Measurements from ENCODE around the gene PDGFB. TPM values are rescaled to one million over a fixed set of nuclear protein-coding genes. Genes with fewer than 3 reads are reported as not detected.

Gene PDGFB
- total and polyA plus RNA-seq, 2 experiments from 2014 or later = 2.2 to 8.0 TPM

DNA sequence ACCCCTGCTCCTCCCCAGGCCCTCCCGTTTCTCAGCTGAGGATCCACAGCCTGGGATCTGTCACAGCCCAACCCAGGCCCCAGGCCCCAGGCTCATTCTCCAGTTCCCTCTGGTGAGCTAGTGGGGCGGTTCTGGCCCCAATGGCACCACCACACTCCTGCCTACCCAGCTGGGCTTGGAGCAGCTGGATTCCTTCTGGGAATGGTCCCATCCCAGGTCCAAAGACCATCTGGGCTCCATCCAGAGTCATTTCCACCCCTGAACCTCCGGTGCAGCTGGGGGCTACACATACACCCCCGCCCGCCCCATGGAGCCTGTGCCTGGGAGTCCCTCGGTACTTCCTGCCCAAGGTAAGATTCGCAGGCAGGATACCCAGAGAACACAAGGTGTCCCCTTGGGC is 35.5 kb upstream of the PDGFB start:
- H3K36me3 ChIP-seq (ENCODE audit: insufficient read depth) = peaks cover 3% of the 10 kb centered on the region; the same call in 1 of the 2 replicates
- no peak overlapping the region for H3K27ac Mint-ChIP-seq
- H4K20me1 ChIP-seq (replicated peaks; ENCODE audit: insufficient read depth) = no peaks in the 10 kb centered on the region
- no peak overlapping the region for H3K4me3 Mint-ChIP-seq
- H3F3A ChIP-seq (replicated peaks; ENCODE audit: low read depth) = no peaks in the 10 kb centered on the region
- peaks cover 17% of the 10 kb centered on the region for H3K9me3 Mint-ChIP-seq
- ATAC-seq (no peak), DNase-seq (ENCODE audit: low spot score) (no peak)
- H2AFZ ChIP-seq = no peak overlapping the region
- H3K4me3 ChIP-seq = no peak overlapping the region
- H3K27me3 Mint-ChIP-seq (ENCODE audit: insufficient read depth, low read depth, poor library complexity) = peaks cover 11% of the 10 kb centered on the region
- peaks cover 24% of the 10 kb centered on the region; the same call in 1 of the 2 replicates for H3K4me1 ChIP-seq (ENCODE audit: insufficient read depth)
- H3K79me2 ChIP-seq (replicated peaks; ENCODE audit: insufficient read depth) = no peaks in the 10 kb centered on the region
- no peak overlapping the region for H3K27ac ChIP-seq (ENCODE audit: low read depth)
- H3K36me3 Mint-ChIP-seq (ENCODE audit: low read depth) = peaks cover 6% of the 10 kb centered on the region; the same call in 1 of the 3 replicates
- H3K4me2 ChIP-seq = 0 out of 2 replicates have a peak overlapping the region, but pooled peaks have one; percentile 29
- no peaks in the 10 kb centered on the region for H3K27me3 ChIP-seq (ENCODE audit: insufficient read depth)
- TF ChIP-seq JUNB (IDR thresholded peaks at IDR 0.05; ENCODE audit: unreplicated experiment) = no peak
- TF ChIP-seq POLR2AphosphoS5 (IDR thresholded peaks at IDR 0.05; ENCODE audit: low read depth) = no peak
- TF ChIP-seq EZH2 (IDR thresholded peaks at IDR 0.05; ENCODE audit: low read depth, unreplicated experiment) = no peak
- peaks cover 26% of the 10 kb centered on the region for H3K4me1 Mint-ChIP-seq
- no peaks in the 10 kb centered on the region for H3K9me2 ChIP-seq (ENCODE audit: insufficient read depth)

DNA sequence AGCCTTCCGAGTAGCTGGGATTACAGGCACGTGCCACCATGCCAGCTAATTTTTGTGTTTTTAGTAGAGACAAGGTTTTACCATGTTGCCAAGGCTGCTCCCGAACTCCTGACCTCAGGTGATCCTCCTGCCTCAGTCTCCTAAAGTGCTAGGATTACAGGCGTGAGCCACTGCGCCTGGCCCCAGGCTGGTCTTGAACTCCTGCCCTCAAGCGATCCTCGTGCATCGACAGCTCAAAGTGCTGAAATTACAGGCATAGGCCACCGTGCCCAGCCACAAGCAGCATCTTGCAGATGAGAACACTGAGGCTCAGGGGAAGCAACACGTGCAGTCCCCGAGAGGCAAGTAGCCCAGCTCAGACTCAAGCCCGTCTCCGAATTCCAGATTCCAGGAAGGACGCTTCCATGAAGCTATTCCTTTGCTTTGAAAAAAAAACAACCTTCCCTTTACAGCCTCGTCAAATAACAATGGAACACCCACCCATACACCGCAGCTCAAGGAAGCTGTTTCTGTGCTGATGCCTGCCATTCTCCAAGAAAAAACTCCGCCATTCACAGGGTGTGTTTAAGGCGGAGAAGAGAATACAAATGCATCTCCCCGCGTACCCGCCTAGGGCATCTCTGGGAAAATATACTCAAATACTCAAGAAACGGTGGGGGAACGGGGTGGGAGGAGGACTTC is 34.5 kb upstream of the PDGFB start:
- H3K4me1 Mint-ChIP-seq = peaks cover 26% of the 10 kb centered on the region
- H3K79me2 ChIP-seq (replicated peaks; ENCODE audit: insufficient read depth) = no peaks in the 10 kb centered on the region
- peaks cover 3% of the 10 kb centered on the region; the same call in 1 of the 2 replicates for H3K36me3 ChIP-seq (ENCODE audit: insufficient read depth)
- peaks cover 6% of the 10 kb centered on the region; the same call in 1 of the 3 replicates for H3K36me3 Mint-ChIP-seq (ENCODE audit: low read depth)
- H3K4me3 ChIP-seq = no peak overlapping the region
- H3K27me3 Mint-ChIP-seq (ENCODE audit: insufficient read depth, low read depth, poor library complexity) = peaks cover 11% of the 10 kb centered on the region
- ATAC-seq (peak; percentile 37), DNase-seq (ENCODE audit: low spot score) (peak; percentile 45)
- H3K27me3 ChIP-seq (ENCODE audit: insufficient read depth) = no peaks in the 10 kb centered on the region
- H2AFZ ChIP-seq = peak overlapping the region; percentile 20; the same call in 1 of the 2 replicates
- no peak for TF ChIP-seq NANOG (IDR thresholded peaks at IDR 0.05; ENCODE audit: borderline replicate concordance)
- no peak for TF ChIP-seq ZNF462 (CRISPR knock-in tag; IDR thresholded peaks at IDR 0.05)
- TF ChIP-seq EZH2 (IDR thresholded peaks at IDR 0.05; ENCODE audit: low read depth, unreplicated experiment) = no peak
- TF ChIP-seq ZNF114 (CRISPR knock-in tag; IDR thresholded peaks at IDR 0.05) = no peak
- no peak for TF ChIP-seq POLR2AphosphoS5 (IDR thresholded peaks at IDR 0.05; ENCODE audit: low read depth)
- no peak for TF ChIP-seq CREB1 (CRISPR knock-in tag; IDR thresholded peaks at IDR 0.05; ENCODE audit: low read depth)
- TF ChIP-seq, protein P1, sequence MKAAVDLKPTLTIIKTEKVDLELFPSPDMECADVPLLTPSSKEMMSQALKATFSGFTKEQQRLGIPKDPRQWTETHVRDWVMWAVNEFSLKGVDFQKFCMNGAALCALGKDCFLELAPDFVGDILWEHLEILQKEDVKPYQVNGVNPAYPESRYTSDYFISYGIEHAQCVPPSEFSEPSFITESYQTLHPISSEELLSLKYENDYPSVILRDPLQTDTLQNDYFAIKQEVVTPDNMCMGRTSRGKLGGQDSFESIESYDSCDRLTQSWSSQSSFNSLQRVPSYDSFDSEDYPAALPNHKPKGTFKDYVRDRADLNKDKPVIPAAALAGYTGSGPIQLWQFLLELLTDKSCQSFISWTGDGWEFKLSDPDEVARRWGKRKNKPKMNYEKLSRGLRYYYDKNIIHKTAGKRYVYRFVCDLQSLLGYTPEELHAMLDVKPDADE (IDR thresholded peaks at IDR 0.05) = no peak
- no peaks in the 10 kb centered on the region for H4K20me1 ChIP-seq (replicated peaks; ENCODE audit: insufficient read depth)
- H3K27ac Mint-ChIP-seq = no peak overlapping the region
- no peaks in the 10 kb centered on the region for H3K9me2 ChIP-seq (ENCODE audit: insufficient read depth)
- H3K9me3 Mint-ChIP-seq = peaks cover 15% of the 10 kb centered on the region
- H3K4me3 Mint-ChIP-seq = no peak overlapping the region
- H3K27ac ChIP-seq (ENCODE audit: low read depth) = 0 out of 2 replicates have a peak overlapping the region, but pooled peaks have one; percentile 18
- H3F3A ChIP-seq (replicated peaks; ENCODE audit: low read depth) = no peaks in the 10 kb centered on the region
- peak overlapping the region; percentile 29; the same call in 1 of the 2 replicates for H3K4me2 ChIP-seq
- H3K4me1 ChIP-seq (ENCODE audit: insufficient read depth) = peaks cover 24% of the 10 kb centered on the region; the same call in 1 of the 2 replicates

Measured in GM23338 (cell line).